ENCODE results near the gene AUTS2.

DNA sequence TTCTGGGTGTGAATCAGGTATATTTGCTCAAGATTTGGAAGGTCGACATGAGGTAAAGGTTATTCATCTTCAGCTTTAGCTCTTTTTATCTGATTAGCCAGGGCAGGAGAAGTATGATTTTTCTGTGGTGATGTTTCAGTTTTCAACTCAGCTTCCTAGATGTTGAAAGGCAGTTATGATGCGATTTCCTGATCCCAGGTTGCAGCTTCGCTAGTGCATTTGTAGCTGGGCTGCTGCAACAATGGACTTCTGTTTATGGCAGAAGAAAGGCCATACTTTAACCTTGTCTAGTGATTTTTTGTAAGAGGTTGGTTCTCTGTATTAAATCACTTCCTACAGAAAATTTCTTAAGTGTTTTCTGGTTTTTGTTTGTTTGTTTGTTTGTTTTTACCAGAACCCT lies 619.3 kb downstream of the AUTS2 start:
- no peak for TF ChIP-seq CTCF (IDR thresholded peaks at IDR 0.05)
- no peak for TF ChIP-seq ZNF138 (CRISPR knock-in tag; conservative IDR thresholded peaks at IDR 0.05)
- TF ChIP-seq, protein P1, sequence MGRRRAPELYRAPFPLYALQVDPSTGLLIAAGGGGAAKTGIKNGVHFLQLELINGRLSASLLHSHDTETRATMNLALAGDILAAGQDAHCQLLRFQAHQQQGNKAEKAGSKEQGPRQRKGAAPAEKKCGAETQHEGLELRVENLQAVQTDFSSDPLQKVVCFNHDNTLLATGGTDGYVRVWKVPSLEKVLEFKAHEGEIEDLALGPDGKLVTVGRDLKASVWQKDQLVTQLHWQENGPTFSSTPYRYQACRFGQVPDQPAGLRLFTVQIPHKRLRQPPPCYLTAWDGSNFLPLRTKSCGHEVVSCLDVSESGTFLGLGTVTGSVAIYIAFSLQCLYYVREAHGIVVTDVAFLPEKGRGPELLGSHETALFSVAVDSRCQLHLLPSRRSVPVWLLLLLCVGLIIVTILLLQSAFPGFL (CRISPR knock-in tag; IDR thresholded peaks at IDR 0.05; ENCODE audit: borderline replicate concordance): no peak
- TF ChIP-seq MAX (CRISPR knock-in tag; IDR thresholded peaks at IDR 0.05): no peak
- TF ChIP-seq NR2C2 (CRISPR knock-in tag; IDR thresholded peaks at IDR 0.05): no peak
